ENCODE data around the gene CNKSR1.
"Not testable (repeated sequence)": the region's sequence is repeated elsewhere in the genome, so short reads cannot be mapped to it uniquely, and the experiment has no call there.

The CNKSR1 gene

GRCh38 chr1:26221094-26221493, 43.8 kb downstream of the CNKSR1 start:
- POLR2A ChIA-PET, result no interaction called here
- no peak overlapping the region for H3K4me3 ChIP-seq (ENCODE audit: low read depth, low read length)
- TF ChIP-seq CTCF (IDR thresholded peaks at IDR 0.05; ENCODE audit: insufficient read depth, low read length, missing control alignments), result no peak
- CTCF ChIA-PET, result interaction anchor here (3.7 kb wide), 1 partner anchor 11 kb away, joined by 27 read pairs; the partner anchor contains the start of gene CEP85
- DNase-seq (ENCODE audit: low read depth, low spot score), result no peak

GRCh38 chr1:26224606-26225005, 47.3 kb downstream of the CNKSR1 start:
- ChIA-PET POLR2A (no interaction called here), CTCF (interaction anchor here (1.6 kb wide), 1 partner anchor 9 kb away, joined by 6 read pairs; the partner anchor contains the start of gene CEP85)
- no peak for DNase-seq (ENCODE audit: low read depth, low spot score)
- no peak for TF ChIP-seq CTCF (IDR thresholded peaks at IDR 0.05; ENCODE audit: insufficient read depth, low read length, missing control alignments)
- no peak overlapping the region for H3K4me3 ChIP-seq (ENCODE audit: low read depth, low read length)

- DNase-seq (ENCODE audit: low read depth, low spot score), result no peak
- peak overlapping the region; percentile 55 for H3K4me3 ChIP-seq (ENCODE audit: low read depth, low read length)
- CTCF ChIA-PET, result interaction anchor here (1.6 kb wide), 1 partner anchor 8 kb away, joined by 6 read pairs; the partner anchor contains the start of gene CEP85
- POLR2A ChIA-PET, result no interaction called here
- no peak for TF ChIP-seq CTCF (IDR thresholded peaks at IDR 0.05; ENCODE audit: insufficient read depth, low read length, missing control alignments)
These were observed 47.9 kb downstream of the CNKSR1 start for GRCh38 chr1:26225033-26225831.

- POLR2A ChIA-PET; H3K4me3 ChIP-seq (ENCODE audit: low read depth, low read length): not testable (repeated sequence)
- CTCF ChIA-PET, result interaction anchor here (1.0 to 4.3 kb wide), 6 partner anchors 9 to 66 kb away, joined by 3 to 27 read pairs (median 5); no protein-coding TSS in a partner anchor
These were observed 53.4 kb downstream of the CNKSR1 start for GRCh38 chr1:26230682-26231081.

GRCh38 chr1:26233903-26234643, 56.8 kb downstream of the CNKSR1 start, which contains the start of gene CEP85:
CEP85 (plus strand) TSS chr1:26234200; CDS start chr1:26239784, 5,584 bp downstream.
- peak; percentile 75 for DNase-seq (ENCODE audit: low read depth, low spot score)
- ChIA-PET POLR2A (interaction anchor here (1.0 to 1.2 kb wide), 2 partner anchors 48 to 199 kb away, joined by 3 to 4 read pairs; no protein-coding TSS in a partner anchor), CTCF (interaction anchor here (0.5 to 4.3 kb wide), 56 partner anchors 8 to 266 kb away, joined by 3 to 27 read pairs (median 5); partner anchors contain the start of genes C1orf232, CD52, CNKSR1 and SH3BGRL3)
- TF ChIP-seq CTCF (IDR thresholded peaks at IDR 0.05; ENCODE audit: insufficient read depth, low read length, missing control alignments), result peak; percentile 90
- peak within 1 kb of the TSS; percentile 100 for H3K4me3 ChIP-seq (ENCODE audit: low read depth, low read length)

More at GRCh38 chr1:26230682-26231081, 53.4 kb downstream of the CNKSR1 start:
- not testable (repeated sequence) for DNase-seq (ENCODE audit: low read depth, low spot score)

- ChIA-PET POLR2A (interaction anchor here (1.1 kb wide), 1 partner anchor 46 kb away, joined by 3 read pairs; no protein-coding TSS in a partner anchor), CTCF (interaction anchor here (0.5 to 4.3 kb wide), 51 partner anchors 7 to 265 kb away, joined by 3 to 27 read pairs (median 6); partner anchors contain the start of genes C1orf232, CD52, CNKSR1 and SH3BGRL3)
- peak; percentile 6 for TF ChIP-seq CTCF (IDR thresholded peaks at IDR 0.05; ENCODE audit: insufficient read depth, low read length, missing control alignments)
- H3K4me3 ChIP-seq (ENCODE audit: low read depth, low read length), result peak overlapping the region; percentile 100
- no peak for DNase-seq (ENCODE audit: low read depth, low spot score)
These were observed 57.5 kb downstream of the CNKSR1 start for GRCh38 chr1:26234644-26235370.
